Islet of Langerhans (tissue), 1 donor: ENCODE data around the gene GTF3C5.
"Not testable (repeated sequence)": the region's sequence is repeated elsewhere in the genome, so short reads cannot be mapped to it uniquely, and the experiment has no call there.

Experiments used
- FAIRE-seq: peaks from one replicate; lab custom pipeline; 2011; peaks lifted over from hg19 to GRCh38; lab: Jason Lieb, UNC

The GTF3C5 gene

GRCh38 chr9:133055788-133056420, 25.1 kb downstream of the GTF3C5 start:
- FAIRE-seq: no peak

- no peak for FAIRE-seq
Observed at GRCh38 chr9:133056533-133056932, 25.7 kb downstream of the GTF3C5 start.

DNA sequence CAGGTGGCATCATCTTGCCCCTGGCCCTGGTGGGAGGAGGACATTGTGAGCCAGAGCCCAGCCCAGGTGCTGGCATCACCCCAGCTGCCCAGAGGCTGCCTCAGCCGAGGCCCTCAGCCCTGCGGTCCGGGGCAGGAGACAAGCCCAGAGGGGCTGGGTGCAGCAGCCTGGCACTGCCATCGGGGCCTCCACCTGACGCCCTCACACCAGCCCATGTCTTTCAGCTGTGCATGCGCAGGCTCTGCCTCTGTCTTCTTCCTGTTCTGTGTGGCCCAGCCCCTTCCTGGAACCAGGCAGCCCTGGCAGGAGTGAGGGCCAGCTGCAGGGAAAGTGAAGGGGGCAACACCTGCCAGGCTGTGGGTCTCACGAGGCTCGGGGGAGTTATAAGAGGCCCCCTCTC, 26.2 kb downstream of the GTF3C5 start:
- FAIRE-seq: no peak

GRCh38 chr9:133057553-133057952, 26.8 kb downstream of the GTF3C5 start:
- FAIRE-seq: no peak

- no peak for FAIRE-seq
Observed at GRCh38 chr9:133058071-133058470, 27.3 kb downstream of the GTF3C5 start.

- no peak for FAIRE-seq
Observed at GRCh38 chr9:133058550-133059320, 27.9 kb downstream of the GTF3C5 start.

GRCh38 chr9:133059623-133060022, 28.8 kb downstream of the GTF3C5 start:
- FAIRE-seq: no peak

DNA sequence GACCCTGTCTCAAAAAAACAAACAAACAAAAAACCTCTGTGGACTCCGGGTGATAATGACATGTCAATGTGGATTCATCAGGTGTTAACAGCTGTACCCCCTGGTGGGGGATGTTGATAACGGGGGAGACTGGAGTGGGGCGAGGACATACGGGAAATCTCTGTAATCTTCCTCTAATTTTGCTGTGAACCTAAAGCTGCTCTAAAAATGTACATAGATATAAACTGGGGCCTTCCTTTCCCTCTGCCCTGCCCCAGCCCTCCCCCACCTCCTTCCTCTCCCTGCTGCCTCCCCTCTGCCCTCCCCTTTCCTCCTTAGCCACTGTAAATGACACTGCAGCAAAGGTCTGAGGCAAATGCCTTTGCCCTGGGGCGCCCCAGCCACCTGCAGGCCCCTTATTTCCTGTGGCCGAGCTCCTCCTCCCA, 29.6 kb downstream of the GTF3C5 start:
- FAIRE-seq: no peak

- FAIRE-seq: not testable (repeated sequence)
Observed at GRCh38 chr9:133061019-133061763, 30.4 kb downstream of the GTF3C5 start.

DNA sequence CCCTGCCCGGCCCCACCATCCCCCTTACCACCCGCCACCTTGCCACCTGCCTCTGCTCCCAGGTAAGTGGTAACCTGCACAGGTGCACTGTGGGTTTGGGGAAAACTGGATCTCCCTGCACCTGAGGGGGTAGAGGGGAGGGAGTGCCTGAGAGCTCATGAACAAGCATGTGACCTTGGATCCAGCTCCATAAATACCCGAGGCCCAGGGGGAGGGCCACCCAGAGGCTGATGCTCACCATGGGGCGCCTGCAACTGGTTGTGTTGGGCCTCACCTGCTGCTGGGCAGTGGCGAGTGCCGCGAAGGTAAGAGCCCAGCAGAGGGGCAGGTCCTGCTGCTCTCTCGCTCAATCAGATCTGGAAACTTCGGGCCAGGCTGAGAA, 31.0 kb downstream of the GTF3C5 start, which contains the start of gene CEL:
TSS of gene CEL (plus strand) at position 218 of the 382 bp plus-strand sequence. CDS start at position 240, 22 bp downstream.
- FAIRE-seq: not testable (repeated sequence)

DNA sequence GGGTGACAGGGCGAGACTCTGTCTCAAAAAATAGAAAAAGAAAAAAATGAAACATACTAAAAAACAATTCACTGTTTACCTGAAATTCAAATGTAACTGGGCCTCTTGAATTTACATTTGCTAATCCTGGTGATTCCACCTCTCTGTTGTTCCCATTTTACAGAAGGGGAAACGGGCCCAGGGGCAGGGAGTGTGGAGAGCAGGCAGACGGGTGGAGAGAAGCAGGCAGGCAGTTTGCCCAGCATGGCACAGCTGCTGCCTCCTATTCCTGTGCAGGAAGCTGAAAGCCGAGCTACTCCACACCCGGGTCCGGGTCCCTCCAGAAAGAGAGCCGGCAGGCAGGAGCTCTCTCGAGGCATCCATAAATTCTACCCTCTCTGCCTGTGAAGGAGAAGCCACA, 31.8 kb downstream of the GTF3C5 start:
- FAIRE-seq: not testable (repeated sequence)

GRCh38 chr9:133063159-133063499, 32.3 kb downstream of the GTF3C5 start:
- no peak for FAIRE-seq

GRCh38 chr9:133063500-133064231, 32.9 kb downstream of the GTF3C5 start:
- FAIRE-seq: no peak

GRCh38 chr9:133064241-133065069, 33.7 kb downstream of the GTF3C5 start:
- no peak for FAIRE-seq

DNA sequence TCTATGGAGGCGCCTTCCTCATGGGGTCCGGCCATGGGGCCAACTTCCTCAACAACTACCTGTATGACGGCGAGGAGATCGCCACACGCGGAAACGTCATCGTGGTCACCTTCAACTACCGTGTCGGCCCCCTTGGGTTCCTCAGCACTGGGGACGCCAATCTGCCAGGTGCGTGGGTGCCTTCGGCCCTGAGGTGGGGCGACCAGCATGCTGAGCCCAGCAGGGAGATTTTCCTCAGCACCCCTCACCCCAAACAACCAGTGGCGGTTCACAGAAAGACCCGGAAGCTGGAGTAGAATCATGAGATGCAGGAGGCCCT, 34.2 kb downstream of the GTF3C5 start:
- no peak for FAIRE-seq

GRCh38 chr9:133066181-133066983, 35.6 kb downstream of the GTF3C5 start:
- FAIRE-seq: no peak

DNA sequence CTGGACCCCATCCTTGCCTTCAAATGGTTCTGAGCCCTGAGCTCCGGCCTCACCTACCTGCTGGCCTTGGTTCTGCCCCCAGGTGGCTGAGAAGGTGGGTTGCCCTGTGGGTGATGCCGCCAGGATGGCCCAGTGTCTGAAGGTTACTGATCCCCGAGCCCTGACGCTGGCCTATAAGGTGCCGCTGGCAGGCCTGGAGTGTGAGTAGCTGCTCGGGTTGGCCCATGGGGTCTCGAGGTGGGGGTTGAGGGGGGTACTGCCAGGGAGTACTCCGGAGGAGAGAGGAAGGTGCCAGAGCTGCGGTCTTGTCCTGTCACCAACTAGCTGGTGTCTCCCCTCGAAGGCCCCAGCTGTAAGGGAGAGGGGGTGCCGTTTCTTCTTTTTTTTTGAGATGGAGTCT, 36.2 kb downstream of the GTF3C5 start:
- no peak for FAIRE-seq

- no peak for FAIRE-seq
Observed at GRCh38 chr9:133067813-133068212, 37.0 kb downstream of the GTF3C5 start.

- not testable (repeated sequence) for FAIRE-seq
Observed at GRCh38 chr9:133068431-133068830, 37.6 kb downstream of the GTF3C5 start.

GRCh38 chr9:133070500-133070961, 39.7 kb downstream of the GTF3C5 start:
- not testable (repeated sequence) for FAIRE-seq

- FAIRE-seq: not testable (repeated sequence)
Observed at GRCh38 chr9:133070985-133071384, 40.2 kb downstream of the GTF3C5 start.
